HG03460 (cell line): ENCODE measurements around the gene LHX3.

Experiments used
- ATAC-seq: cut with Tn5 transposase; IDR thresholded peaks from one replicate; pipeline ENCODE4 v1.9.1; 2021; ENCODE audit not compliant: unreplicated experiment

LHX3 gene

DNA sequence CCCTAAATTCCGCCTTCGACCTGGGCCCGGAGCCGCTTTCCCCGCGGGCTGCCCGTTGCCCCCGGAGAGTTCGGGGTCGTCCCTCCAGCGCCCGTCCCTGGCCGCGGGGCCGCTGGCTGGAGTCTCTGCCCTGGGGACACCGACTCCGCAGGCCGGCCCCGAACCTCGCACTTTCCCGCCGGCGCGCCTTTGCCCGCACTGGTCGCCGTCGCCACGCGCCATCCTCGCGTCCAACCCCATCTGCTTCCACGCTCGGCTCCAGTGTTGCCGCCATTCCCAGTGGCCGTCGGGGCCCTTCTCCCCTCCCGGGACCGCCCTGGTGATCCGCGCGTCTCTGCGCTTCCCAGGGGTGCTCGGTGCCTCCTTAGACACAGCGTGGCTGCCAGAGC is 11.0 kb downstream of the LHX3 start:
- no peak for ATAC-seq

DNA sequence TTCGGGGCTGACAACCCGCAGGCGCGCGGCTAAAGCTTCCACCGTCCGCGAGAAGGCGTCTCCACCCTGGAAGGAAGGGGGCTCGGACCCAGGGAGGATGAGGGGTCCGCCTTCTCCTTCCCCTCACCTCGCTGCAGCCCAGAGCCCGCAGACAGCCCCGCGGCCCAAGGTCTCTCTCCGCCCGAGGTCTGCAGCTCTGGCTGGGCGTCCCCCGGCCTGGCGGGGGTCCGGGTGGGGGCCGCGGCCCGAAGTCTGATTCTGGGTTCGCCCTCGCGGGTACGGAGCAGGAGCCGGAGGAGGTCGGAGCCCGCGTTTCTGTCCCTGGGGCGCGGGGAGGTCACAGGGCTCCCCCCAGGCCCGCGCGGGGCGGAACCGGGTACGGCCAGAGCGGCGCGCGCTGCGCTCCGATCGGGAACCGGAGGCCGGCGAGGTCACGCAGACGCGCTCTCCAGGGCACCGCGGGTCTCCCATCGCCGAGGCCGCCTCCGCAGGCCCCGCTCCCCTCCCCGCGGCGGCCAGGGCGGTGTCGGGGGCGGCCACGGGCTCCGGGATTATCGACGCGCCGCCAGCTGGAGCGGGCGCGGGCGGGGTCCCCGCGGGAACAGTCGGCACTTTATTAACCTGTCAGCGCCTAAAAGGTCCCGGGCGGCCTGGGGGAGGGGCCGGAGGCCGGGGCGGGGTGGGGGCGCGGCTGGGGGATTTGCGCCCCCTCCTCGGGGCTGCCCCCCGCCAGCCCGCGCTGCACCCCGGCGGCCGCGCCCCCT is 11.6 kb downstream of the LHX3 start:
- no peak for ATAC-seq

DNA sequence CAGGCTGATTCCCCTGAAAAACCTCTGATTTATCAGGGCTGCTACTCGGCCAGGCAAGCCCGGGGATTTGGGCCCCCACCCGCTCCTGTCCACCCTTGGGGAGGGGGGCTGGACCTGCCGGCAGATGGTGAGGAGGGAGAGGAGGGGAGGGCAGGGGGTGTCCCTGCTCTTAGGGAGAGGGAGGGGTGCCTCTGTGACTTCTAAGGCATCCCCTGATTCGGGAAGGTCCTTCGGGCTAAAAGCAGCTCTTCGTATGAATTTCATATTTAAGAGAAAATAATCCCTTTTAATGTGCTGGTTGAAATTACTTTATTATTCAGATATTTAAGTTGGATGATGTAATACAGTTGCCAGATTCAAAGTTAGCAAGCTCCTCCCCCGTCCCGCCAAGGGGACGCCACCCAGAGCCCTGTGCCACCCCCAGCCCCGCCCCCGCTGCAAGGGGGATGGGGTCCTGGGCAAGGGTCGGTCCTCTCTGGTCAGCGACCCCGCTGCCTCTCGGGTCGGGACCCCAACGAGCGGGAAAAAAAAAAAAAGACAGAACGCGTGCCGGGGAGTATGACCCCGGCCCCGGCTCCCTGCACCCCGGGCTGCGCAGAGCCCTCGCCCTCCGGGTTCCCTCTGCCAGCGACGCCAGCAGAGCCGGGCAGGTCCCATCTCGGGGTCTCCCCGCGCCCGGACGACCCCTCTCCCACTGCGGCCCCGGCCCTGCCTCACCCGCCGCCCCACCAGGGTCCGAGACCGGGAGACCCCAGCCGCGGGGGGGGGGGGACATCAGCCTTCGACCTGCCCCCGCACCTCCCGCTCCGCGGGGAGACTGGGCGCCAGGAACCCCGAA is 12.4 kb downstream of the LHX3 start:
- ATAC-seq: no peak

DNA sequence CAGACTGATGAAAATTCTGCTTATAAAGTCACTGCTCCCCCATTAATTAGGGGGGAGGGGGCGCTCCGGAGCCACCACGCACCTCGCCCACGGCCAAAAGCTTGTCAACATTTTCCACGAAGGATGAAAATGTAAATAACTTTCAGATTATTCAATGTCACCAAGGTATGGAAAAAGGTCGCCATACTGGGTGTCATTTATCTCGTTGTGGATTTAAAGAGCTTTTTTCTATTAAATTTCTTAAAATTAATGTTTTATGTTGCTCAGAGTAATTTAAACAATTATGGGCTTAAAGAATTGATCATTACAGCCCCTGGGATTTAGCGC is 13.0 kb downstream of the LHX3 start:
- ATAC-seq: no peak

DNA sequence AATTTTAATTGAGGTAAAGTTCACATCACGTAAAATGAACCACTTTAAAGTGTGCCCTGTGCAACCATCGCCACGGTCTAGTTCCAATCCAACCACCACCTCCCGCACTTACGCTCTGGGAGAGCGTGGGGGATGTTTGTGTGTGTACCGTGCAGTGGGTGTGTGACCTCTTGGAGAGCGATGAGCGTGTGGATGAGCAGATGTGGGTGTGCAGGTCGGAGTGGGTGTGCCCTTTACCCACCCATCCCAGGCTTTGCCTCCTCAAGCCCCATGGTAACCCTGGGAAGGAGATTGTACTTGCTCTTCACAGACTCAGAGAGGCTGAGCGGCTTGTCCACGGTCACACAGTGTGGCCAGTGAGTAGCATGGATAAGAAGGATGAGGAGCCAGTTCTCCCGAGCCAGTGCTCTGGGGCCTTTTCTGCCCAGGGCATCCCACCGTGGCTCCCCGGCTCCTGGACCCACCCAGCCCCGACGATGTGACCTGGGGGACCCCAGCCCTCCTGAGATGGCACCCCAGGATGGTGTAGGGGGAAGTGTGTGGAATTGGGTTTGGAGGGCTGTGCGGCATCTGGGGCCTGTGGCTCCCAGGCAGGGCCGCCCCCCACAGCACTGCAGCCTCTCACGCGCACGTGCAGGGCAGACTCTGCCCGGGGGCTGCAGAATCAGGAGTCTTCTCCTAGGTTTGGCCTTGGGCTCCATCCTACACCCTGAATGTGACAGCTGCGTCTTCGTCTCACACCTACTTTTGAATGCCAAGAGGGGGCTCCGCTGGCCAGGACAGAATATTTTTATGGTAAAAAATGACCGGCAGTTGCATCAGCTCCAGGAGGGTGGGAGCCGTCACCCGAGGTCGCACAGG is 13.6 kb downstream of the LHX3 start:
- no peak for ATAC-seq

DNA sequence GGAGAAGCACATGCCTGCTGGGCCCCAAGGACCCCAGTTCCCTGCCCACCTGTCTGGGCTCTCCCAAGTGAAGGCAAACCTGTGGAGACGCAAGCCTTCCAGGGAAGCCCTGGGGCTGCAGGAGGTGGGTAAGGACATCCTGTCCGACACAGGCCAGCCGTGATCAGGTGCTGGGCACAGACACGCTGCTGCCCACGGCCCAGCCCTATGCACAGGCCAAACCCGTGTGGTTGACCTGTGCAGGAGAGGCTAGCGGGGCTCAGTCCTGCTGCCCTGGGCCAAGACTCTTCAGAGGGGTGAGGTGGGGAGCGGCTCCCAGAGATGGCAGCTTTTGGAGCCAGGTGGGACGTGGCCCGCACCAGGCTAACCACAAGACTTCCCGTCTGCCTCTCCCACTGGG is 14.3 kb downstream of the LHX3 start:
- ATAC-seq: no peak

DNA sequence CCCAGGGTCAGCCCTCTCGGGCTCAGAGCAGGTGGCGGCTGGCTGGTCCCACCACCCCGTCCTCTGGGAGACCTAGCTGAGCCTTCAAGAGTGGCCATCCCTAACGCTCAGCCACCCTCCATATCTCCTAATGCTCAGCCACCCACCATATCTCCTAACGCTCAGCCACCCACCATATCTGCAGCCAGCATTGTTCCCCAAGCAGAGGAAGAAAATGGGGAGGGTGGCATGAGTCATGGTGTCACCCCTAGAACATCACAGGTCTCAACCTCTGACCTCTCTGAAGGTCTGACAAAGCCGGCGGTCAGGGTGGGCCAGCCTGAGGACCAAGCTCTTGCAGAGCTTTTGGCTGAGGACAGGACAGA is 14.7 kb downstream of the LHX3 start:
- ATAC-seq: no peak

DNA sequence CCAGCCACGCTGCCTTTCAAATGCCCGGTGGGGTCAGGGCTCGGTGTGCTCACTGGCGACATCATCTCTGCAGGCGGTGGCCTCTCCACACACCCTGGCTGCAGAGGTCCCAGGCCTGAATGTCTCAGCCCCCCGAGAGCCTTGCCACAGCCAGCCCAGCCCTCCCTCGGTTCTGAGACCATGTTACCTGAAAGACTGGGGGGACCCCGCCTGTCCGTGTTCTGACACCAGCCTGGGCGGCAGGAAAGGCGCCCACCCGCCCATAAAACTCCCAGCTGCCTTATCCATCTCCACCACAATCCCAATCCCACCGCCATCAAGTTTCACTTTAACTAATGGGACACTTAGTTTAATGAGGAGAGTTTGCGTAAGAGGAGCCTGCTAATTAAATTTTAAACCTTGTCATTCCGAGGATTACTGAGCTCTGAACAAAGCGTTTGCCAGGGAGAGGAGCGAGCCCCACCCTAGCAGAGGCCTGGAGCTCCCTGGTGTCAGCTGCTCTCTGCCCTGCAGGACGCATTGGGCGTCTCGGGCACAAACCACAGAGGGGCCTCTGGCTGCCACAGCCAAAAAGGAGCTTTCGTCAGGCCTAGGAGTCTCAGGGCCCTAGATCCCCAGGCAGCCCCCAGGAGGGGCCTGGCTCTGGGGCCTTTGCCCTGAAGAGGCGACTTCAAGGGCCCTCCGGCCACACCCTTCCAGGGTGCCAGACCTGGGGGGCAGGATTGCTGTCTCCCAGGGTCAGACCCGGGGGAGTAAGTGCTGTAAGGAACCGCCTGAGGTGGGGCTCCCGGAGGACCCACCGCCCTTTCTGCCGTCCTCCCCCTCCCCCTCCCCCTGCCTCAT is 15.3 kb downstream of the LHX3 start:
- ATAC-seq: no peak

DNA sequence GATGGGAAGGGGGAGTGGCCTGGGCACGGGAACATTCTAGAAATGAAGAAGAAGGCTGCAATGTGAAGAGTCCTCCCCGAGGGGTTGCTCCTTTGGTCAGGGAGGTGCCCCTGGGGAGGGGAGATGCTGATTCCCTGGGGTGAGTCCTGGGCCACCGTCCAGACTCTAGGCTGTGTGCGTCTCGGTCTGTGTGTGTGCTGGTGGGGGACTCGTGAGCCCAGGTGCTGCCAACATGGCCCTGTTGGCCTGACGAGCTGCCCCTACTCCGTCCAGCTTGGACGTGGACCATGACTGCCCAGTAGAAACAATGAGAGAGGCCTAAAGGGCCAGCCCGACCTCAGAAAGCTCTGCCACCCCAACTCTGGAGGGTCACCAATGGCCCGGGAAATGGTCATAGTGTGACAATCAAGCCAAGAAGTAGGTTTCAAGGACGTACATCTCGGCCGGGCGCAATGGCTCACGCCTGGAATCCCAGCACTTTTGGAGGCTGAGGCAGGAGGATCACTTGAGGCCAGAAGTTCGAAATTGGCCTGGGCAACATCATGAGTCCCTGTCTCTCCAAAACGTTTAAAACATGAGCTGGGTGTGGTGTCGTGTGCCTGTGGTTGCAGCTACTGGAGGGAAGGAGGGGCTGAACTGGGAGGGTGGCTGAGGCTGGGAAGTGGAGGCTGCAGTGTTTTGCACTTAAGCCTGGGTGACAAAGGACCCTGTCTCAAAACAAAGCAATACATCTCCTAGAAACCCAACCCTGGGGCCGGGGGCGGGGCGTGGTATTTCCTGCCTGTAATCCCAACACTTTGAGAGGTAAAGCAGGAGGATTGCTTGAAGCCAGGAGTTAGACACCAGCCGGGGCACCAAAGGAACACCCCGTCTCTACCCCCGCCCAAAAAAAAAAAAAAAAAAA is 17.0 kb downstream of the LHX3 start:
- no peak for ATAC-seq

DNA sequence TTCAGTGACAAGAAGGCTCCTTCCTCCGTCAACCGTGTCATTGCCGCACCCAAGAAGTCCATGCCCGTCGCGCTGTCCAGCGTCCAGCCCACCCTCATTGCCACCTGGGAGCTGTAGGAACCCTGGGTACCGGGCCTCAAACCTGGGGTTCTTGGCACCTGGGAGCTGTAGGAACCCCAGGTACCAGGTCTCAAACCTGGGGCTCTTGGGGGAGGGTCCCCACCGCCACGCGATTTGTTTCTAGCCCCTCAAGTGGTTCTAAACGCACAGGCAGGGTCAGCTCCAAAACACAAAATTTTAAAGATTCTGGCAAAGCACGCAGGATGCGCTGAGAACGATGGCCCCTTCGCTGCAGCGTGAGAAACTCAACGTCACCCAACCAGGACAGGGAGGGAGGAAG is 17.7 kb downstream of the LHX3 start:
- ATAC-seq: no peak

DNA sequence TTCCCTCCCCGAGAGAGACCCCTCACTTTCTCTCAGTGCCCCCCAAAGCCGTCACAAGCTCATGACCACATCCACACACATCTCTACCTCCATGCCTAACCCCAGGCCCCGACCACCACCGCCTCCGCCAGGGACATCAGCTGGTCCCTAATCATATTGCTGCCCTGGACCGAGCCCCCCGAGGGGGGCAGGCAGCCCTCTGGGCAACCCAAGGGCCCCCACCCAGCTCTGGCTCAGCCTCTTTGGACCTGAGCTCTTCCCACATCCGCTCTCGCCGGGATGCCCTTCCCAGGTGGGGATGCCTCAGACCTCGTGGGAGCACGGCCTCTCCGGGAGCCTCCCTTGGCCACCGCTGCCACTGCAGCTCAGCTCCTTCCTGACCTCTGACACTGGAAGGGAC is 18.5 kb downstream of the LHX3 start:
- no peak for ATAC-seq

DNA sequence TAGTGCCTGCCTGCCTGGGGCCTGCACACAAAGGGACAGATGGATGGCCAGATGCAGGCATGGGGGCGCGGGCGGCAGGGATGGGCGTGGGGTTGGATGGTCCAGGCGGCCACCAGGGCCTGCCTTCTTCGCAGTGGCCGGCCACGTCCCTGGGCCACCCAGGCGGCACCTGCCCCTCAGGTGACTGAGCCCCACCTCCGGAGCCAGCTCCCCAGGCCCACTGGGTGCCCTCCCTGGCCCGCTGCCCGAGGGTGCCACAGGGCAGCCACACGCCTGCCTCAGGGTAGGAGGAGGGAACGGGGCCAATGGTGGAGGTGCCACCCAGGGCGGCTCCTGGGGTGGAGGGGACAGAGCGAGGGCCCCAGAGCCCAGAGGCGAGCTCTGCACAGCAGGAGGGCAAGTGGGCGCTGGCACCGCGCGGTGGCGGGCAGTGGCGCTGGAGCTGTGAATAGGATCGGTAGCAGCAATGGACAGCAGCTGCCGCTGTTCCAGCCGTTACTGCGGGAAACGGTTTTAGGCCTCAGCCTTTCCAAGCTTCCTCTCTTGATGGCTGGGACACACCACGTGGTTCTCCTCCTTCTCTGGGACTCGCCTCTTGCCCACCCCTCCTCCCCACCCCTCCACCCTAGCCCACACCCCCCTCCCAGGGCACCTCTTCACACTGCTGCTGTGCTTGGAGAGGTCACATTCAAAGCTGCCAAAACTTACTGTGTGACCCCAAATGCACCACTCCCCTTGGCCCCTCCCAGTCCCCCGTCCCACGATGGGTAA is 19.1 kb downstream of the LHX3 start:
- no peak for ATAC-seq

DNA sequence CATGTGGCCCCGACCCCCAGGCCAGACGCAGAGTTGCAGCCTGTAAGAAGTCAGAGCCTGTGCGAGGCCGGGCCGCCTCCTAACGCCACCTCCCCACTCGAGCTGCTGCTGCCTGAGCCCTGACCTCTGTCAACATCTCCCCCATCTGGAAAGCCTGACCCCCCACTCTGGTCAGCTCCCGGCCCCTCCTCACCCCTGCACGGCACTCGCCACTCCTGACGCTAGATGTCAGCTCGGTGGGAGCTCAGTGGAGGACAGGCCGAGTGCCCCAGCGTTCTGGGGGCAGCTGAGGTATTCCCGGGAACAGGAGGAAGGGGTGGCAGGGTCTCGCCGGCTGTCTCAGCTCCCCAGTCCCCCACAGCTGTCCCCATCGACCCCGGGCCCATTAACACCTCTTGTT is 19.9 kb downstream of the LHX3 start:
- ATAC-seq: no peak

DNA sequence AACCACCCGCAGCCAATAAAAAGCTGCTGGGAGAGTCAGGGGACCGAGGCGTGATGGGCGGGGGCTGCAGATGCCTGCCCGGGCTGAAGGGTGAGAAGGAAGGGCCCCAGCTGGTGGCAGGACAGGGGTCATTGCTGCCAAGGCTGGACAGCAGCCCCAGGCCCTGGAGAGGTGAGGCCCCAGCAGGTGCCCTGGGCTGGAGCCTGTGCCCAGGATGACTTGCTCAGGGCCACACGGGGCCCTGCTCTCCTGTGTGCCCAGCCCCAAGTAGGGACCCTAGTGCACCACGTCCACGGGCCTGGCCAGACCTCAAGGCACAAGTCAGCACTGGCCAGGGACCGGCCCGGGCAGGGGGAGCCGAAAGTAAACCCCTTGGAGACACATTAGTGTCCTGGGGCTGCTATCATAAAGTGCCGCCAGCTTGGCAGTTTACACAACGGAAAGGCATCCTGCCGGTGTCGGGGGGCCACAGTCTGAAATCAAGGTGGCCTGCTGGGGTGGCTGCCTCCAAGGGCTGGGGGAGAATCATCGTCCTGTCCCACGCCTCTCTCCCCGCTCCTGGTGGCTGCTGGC is 22.0 kb downstream of the LHX3 start:
- ATAC-seq: no peak

DNA sequence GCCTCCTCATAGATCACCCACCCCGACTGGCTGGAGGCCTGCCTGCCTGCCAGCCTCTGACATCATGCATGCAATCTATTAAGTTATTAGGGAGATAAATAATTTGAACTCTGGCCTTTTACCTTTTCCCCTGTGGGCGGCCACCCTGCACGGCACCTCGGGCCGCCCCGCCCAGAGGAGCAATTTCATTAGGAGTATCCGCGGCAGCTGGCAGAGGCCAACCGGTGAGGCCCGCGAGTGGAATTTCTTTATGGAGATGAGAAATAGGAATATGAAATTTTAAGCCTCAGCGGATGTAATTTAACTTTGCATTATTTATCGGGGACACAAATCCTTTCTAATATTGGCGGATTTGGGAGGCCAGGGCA is 22.5 kb downstream of the LHX3 start:
- ATAC-seq: no peak

DNA sequence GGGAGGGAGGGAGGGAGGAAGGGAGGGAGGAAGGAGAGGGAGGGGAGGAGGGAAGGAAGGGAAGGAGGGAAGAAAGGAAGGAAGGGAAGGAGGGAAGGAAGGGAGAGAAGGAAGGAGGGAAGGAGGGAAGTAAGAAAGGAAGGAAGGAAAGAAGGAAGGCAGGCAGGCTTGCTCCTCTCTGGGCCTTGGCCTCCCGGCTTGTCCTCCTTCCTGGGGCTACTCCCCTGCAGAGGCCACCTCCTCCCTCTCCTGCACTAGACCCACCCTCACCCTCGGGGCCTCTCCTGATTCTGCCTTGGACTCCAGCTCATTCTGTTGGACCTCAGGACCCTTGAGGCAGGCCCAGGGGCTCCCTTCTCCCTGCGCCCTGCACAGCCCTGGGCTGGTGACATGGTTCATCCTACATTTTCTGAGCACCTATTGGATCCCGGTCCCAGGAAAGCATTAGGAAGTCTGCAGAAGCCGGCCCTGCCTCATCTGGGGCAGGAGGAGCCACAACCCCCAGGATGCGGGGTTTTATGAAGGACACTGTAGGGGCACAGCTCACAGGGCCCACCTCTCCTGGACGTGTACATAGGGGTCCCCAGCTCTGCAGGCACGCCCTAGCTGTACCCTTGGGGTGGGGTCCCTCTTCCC is 23.0 kb downstream of the LHX3 start:
- ATAC-seq: no peak

DNA sequence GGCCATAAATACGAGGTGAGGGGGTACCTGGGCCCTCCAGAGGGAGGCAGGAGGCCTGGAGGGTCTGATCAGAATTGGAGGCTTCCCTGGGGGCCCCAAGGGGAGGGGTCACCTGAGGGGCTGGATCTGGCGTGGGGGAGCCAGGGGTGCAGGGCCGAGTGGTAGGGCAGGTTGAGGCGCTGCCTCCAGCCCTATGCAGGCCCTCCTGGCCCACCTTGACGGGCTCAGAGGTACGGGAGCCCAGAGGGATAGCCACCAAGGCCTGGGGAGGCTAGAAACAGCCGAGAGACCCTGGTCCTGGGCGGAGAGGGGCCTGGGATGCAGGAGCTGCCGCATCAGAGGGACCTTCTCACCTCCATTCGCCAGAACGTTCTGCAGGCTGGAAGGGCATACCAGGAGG is 24.3 kb downstream of the LHX3 start:
- no peak for ATAC-seq

DNA sequence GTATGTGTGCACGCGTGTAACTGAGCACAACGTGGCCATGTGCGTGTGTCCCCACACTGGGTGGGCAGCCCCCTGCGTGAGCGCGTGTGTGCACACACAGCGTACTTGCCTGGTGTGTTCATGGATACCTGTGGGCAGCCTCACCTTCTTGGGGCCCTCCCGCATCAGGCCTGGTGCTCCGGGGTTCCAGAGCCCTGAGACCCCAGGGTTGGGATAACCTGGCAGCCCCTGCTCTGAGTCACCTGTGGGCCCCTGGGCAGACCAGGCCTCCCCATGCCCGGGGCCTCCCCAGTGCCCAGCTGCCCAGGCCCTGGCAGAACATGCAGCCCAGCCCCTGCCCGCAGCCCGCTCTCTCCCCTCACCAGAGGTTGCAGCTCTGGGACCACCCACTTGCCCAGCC is 25.2 kb downstream of the LHX3 start:
- ATAC-seq: no peak
